ENCODE measurements around the gene MTFR1L.

Gene MTFR1L

DNA sequence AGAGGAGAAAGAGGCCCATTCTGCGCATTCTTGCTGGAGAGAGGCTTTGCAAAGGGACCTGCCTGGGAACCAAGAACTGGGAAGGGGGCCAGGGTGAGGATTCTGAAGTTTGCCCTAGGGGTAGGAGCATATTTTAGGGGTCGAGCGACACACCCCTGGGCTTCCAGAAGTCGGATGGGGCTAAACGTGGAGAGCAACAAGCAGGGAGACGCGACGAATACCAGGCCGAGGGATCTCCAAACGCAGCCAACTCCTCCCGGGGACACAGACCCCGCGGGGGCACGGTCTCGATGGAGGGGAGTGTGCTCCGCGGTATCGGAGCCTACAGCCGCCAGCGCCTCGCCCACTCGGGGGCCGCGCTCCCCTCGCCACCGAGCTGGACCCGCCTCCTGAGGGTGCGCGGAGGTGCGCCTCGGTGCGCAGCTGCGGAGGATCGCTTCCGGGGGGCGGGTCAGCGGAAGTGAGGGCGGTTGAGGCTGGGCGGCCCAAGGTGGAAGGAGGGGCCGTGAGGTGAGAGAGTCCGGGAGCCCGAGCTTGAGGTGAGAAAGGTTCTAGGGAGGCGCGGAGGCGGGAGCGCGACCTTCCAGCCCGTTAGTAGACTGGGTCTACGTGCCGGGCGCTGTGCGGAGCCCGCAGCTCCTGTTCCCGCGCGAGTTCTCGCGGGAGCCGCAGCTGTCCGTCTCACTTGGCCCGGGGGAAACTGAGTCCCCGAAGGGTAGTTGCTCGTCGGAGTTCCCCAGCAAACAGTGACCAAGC, at the start of gene MTFR1L:
Gene MTFR1L (plus strand): TSS at position 464 of the 756 bp plus-strand sequence. CDS start 3,151 bp downstream, outside the sequence.
- peak; percentile 42 to 51 for DNase-seq

DNA sequence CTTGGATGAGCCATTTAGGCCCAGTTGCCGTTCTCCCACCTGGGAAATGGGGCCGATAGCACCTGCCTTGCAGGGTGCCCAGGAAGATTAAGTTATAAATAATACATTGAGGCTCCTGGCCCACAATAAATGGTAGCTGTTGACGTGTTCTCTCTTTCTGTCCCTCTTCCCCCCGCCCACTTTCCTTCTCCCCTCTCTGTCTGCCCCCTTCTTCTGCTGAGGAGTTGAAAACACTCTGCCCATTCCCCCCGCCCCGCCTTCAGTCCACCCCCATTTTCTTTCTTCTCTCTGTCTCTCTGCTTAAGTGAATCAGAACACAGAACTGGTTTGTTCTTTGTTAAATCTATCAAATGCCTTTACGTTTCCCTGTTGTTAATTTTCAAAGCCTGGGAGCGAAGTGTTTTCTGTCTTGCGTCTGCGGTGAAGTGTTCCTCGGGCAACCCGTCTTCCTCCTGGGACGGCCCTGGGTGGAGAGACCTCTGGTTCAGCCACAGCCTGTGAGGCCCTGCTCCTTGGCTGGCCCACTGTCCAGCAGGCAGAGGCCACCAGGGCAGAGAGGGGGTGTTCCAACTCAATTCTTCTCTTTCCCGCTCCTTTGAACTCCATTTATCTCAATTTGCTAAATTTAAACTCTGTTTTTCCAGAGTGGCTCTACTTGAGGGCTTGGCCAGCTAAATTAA, 49.1 kb upstream of the MTFR1L start:
- DNase-seq: no peak

DNA sequence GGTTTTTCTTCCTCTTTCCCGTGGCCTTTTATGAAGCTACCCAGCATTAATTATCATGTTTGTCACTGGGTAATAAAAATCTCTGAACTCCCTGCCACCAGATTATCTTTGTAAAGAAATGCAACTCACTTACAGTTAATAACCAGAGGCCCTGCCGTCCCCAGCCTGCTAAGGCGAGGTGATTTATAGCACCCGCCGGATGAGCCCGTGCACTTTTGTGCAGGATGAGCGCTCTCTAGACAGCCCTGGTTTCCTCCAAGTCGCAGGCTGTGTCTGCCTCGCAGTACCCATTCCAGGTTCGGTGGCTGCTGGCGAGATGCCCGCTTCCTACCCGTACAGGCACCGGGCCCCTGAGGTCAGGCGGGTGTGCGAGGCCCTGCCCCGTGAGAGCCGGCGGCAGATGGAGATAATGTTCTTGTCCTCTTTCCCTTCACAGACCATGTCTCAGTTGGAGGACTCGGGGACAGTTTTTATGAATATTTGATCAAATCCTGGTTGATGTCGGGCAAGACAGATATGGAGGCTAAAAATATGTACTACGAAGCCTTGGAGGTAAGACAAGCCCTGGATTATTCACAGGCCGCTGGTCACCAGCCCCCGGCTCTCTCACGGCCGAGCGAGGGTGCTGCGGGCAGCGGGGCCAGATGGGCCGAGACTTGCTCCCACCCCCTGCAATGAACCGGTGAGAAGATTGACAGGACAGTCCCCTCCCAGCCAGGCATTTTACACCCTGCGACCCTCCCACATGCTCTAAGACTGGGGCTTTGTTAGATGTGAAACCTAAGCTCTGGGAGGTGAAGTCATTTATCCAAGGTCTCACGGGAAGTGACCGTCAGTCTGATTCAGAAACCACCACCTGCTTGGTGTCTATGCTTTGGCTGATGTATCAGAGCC, 48.3 kb upstream of the MTFR1L start:
- DNase-seq: no peak

DNA sequence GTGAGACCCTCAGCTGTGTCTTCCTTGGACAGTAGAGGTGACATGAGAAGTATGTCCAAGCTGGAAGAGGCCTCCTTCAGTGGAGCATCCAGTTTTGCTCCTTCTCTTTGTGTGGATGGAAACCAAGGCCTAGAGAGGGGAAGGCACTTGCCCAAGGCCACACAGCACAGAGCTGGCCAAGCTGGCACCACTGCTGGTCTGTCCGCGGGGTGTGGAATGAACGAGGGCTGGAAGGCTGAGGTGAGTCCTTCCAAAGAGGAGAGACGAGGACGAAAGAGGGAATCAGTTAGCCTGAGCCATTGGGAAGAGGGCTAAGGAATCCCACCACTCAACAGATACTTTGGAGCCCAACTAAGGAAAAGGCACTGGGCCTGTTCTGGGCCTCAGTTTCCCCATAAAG, 47.6 kb upstream of the MTFR1L start:
- DNase-seq: no peak

DNA sequence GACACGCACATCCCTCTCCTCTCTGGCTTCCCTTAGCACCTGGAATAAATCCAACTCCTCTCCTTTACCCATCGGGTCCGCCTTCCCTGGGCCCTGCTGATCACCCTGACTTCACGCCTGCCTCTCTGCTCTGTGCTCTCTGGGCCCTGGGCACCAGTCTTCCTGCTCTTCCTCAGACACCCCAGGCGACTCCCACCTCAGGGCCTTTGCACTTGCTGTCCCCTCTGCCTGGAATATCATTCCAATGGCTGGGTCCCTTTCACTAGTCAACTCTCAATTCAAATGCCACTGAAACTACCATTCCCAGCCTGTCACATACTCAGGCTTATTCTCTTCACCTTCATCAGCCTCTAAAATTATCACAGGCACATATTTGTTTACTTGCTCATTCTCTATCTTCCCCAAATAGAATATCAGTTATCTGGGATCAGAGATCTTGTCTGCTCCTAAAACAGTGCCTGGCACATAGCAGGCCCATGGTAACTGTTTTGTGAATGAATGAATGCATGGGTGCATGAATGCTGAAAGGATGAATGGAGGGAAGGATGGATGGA, 47.0 kb upstream of the MTFR1L start:
- no peak for DNase-seq

DNA sequence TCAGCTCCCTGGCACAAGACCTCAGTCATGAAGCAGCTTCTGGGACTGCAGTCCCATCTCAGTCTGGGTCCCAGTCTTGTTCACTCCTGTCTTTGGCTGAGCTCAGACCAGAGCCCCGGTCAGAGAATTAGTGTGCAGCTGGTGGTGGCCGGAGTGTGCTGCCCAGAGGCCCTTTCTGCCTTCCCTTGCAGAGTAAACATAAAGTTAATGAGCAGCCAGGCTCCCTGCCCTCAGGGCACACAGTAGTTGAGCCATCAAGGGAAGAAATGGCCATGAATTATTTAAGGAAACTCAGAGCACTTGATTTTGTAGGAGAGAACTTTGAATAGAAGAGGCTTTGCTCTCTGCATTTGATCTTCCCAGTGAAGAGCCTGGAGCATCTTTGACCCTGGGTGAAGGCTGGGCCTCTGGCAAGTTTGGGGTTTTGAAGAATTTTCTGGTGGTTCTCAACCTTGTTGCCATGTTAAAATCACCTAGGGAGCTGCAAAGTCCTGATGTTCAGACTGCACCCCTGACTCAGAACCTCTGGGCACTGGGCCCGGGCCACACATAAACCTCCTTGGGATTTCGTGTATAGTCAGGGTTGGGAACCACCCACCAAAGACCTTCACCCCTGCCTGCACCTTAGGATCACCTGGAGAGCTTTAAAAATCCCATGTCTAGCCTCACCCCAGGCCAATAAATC, 46.2 kb upstream of the MTFR1L start:
- DNase-seq: no peak

DNA sequence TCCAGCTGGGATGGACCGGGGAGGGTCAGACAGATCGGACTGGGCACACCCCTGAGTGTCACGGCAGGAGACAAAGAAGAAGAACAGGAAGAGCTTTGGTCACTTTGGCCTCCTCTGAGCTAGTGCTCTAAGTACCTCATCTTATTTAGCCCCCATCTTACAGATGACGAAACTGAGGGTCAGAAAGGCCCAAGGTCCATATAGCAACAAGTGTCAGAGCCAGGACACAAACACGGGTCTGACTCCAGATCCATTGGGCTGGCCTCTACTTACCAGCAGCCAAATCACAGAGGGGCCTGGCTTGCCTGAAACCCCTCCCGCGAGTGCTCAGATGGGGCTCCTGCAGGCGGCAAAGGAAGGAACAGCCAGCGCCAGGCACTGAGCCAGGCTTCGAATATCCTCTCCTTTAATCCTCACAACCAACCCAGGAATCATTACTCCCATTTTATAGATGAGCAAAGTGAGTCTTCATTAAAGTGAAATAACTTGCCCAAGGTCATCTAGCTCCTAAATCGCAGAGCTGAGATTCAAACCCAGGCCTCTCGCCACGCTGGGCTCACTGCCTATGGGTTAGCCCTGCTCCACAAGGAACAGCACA, 45.4 kb upstream of the MTFR1L start:
- no peak for DNase-seq

DNA sequence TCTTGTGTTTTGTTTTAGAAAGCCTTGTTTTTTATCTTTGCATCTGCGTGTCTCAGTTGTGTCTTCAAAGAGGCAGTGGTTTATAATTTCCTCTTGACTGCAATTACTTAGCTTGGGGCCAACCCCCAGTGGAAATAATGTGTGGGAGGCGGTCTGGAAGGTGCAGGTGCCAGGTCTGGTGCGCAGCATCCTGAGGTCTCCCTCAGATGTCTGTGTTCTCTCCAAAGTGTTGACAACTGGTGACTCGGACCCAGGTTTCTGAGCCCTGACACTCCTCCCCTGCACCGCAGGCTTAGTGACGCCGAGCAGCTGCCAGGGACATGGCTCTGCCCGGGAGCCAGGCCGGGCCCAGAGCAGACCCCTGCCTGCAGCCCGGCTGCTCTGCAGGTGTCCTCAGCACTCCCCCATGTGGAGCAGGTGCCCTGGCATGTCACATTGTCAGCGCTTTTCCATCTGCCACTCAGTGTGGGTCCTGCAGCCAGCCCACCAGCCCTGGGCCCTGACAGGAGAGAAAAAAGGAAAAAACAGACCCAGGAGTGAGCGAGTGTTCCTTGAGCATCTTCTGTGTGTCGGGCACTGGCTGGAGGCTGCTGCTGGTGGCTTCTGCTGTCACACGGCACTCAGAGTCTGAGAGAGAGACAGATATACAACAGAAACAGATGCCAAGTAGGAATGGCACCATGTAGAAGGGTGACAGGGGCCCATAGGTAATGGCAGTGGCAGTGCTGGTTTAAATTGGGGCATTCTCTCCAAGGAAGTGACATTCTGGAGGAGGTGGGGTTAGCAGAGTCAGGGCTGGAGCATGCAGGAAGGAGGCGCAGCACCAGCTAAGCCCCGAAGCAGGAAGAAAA, 44.6 kb upstream of the MTFR1L start:
- DNase-seq: no peak

DNA sequence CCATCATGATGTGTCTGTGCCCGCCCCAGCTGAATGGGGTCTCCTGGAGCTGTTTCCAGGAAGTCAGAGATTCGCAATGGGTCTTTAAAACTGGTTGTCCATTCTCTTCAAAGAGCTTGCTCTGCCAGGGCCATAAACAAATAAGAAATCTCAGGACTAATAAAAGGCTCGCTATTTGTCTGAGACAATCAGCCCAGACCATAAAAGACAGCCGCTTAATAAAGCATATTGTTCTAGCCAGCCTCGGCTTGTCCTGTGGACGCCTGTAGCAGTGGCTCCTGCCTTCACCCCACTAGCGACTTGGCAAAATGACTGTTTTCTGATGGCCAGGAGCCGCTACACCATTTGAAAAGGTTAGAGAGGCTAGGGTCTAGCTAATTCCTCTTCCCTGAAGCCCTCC, 40.4 kb upstream of the MTFR1L start:
- no peak for DNase-seq

DNA sequence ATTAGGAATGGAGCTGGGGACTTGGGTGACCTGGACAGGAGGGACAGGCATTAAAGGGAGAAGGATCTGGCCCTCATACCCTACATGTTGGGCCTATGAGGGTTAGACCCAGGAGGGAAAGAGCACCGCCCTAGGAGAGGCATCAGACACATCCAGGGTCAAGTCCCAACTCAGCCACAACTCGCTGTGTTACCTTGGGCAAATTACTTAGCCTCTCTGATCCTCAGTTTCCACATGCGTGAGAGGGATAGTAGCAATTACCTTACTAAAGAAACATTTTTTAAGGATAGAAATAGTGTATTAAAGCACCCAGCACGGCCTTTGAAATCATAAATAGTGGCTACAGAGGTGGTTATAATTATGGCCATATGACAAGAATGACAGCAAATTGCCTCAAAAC, 39.9 kb upstream of the MTFR1L start:
- no peak for DNase-seq

DNA sequence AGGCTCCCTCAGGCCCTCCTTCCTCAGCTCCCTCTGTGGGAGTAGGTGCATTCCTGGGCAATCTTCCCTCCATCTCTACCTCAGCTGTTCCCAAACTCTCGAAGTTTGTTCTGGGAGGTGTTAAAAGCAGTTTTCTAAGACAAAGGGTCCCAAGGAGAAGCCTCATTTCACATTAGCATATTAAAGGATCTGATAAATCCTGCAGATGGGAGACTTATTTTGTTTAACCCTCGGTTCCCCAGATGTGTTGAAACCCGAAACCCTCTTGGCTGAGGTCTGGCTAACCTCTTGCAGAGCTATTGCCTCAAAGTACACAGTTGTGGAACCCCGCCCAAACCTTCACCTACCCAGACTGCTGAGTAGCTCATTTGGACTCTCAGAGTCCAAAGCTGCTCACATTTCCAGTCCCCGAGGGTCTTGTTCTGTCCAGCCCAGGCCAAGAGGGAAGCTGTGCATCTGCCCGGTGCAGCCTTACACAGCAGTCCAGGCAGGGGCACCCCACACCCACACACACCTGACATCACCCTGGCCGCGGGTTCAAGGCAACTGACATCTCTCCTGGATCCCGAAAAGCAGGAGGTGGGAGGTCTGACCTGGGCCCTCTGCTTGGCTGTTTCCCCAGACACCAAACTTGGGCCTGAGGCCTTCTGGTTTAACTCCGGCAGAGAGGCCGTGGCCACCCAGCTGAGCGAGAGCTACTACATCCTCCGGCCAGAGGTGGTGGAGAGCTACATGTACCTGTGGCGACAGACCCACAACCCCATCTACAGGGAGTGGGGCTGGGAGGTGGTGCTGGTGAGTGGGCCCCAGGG, 39.2 kb upstream of the MTFR1L start:
- DNase-seq: peak in 1 of 2 experiments; percentile 39

DNA sequence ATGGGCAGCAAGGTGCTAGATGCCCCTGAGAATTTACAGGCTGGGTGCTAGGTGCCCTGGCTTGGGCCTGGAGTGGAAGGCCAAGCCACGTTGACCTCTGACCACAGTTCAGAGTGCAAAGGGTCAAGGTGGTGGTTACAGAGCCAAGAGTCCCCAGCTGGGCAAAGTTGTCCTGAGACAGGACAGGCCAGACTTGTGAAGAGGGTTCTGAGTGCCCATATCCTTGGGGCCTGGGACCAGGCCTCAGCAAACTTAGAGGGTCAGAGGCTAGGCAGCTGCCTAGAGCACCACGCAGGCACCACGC, 38.7 kb upstream of the MTFR1L start:
- DNase-seq: no peak

DNA sequence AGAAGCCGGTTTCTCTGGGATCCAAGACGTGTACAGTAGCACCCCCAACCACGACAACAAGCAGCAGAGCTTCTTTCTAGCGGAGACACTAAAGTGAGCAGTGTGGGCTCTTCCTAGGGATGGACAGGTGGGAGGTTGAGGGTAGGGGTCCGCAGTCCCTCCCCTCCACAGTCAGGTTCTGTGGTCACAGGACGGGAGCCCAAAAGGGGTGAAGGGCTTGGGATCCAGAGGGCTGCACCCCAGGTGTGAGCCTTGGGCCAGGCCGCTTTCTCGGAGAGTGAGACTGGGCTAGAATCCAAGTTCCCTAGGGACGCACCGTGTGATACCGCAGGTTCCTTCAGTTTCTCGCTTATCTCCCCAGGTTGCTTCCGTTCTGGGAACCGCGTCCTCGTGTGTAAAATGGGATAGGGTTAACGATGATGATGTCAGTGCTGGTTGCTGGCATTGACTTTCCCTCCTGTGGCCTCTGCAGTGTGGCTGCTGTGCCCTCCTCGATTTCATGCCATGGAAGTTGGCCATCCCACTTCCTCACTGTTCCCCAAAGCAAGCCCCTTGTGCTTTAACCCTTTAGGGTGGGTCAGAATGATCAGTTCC, 37.0 kb upstream of the MTFR1L start:
- no peak for DNase-seq

DNA sequence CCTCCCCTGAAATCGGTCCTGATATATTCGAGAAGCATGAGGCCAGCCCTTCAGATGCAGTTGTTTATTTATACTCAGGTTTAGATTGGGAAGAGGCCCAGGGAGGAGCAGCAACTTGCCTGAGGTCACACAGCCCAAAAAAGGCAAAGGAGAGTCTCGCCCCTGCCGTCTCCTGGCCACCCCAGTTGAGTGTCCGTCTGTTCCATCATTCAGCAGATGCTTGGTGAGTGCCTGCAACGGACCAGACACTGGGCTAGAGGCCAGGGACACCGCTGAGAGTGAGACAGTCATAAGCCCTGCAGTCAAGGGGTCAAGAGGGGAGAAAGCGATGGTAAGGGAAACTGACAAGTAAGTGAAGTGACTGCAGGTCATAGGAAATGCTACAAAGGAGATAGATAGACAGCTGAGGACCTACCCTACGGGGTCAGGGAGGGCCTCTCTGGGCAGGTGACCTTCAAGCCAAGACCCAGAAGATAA, 35.1 kb upstream of the MTFR1L start:
- no peak for DNase-seq

DNA sequence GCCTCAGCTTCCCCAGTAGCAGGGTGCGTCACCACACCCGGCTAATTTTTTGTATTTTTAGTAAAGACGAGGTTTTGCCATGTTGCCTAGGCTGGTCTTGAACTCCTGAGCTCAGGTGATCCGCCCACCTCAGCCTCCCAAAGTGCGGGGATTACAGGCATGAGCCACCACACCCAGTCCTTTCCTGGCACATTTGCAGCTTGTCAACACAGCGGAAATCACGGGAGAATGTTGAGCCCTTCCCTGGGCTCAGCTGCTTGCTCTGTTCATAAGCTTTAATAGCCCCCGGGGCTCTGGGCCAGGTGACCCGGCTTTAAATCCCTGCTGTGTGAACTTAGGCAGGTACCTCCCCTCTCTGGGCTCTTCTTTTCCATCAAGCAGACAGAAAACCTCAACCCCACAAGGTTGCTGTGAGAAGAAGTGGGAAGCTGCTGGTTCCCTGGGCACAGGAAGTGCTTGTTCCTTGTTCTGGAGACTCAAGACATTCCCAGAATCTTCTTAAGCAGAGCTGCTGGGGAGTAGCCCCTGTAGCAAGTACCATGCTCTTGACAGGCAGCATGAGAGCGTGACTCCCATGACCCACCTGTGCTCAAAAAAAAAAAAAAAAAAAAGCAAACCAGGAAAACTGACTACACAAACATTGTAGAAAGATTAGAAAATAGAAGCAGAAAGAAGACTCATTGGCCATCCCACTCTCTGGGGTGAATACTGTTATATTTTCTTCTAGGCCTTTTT, 34.3 kb upstream of the MTFR1L start:
- no peak for DNase-seq

DNA sequence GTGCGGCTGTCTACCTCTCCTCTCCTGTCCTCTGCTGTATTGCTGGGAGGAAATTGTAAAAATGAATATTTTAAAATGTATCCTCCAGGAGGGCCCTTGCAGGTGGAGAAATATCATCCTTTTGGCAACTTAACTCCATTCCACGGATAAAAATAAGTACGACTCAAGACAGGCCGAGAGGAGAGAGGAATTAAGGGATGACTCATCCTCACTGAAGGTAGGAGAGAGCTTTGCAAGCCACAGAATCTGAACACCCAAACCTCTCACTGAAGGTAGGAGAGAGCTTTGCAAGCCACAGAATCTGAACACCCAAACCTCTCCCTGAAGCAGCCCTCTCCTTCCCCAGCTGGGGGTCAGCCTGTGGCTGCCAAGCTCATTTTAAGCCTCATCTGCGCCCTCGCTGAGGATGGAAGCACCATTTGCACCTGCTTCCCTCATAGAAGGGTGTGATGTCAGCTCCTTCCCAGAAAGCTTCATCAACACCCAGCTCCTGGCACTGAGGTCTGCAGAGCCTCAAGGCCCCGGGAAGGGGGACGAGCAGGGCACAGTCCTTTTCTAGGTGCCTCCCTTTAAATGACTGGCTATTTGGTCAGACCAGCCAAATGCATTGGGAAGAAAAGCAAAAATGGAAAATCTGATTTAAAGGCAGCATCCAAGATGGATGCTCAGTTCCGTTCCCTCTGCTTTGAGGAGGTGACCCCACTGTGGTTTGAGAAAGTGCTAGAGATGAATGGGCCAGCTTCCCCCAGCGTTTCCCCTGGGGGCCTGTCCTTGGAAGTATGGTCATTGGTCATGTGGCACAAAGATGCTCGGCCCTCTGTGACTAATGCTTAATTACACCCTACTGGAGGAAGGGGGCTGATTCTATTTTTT, 32.6 kb upstream of the MTFR1L start:
- DNase-seq: no peak

DNA sequence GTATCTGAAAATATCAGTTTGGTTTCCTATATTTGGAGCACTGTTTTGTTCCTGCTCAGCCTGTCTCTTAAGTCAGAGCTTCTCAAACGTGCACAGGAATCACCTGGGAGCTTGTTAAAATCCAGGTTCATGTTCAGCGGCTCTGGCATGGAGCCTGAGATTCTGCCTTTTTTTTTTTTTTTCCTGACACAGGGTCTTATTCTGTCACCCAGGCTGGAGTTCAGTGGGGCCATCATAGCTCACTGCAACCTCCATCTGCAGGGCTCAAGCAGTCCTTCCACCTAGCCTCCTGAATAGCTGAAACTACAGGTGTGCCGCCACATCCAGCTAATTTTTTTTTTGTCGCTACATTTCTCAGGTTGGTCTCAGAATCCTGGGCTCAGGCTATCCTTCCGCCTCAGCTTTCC, 32.0 kb upstream of the MTFR1L start:
- DNase-seq: no peak

DNA sequence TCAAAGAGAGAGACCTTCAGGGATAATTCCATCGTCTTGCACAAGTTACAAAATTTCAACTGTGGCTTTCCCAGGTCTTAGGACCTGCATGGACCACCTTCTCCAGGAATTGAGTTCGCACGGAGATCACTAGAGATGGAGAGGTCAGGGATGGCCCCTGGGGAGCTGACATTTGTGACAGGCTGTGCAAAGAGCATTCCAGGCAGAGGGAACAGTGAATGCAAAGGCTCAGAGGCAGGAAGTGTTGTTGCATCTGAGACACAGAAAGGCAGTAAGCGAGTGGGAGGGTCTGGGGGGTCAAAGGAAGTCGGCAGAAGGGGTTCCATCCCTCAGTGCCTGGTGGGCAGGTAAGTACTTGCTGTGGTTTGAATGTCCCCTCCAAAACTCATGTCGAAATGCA, 29.3 kb upstream of the MTFR1L start:
- DNase-seq: no peak
